GM19324 (cell line): Measurements from ENCODE around the gene NEURL1.
"Not testable (repeated sequence)": the region's sequence is repeated elsewhere in the genome, so short reads cannot be mapped to it uniquely, and the experiment has no call there.

ENCODE experiments used
- ATAC-seq: cut with Tn5 transposase; IDR thresholded peaks from one replicate; pipeline ENCODE4 v1.9.1; 2021; ENCODE audit warnings: mild to moderate bottlenecking, moderate library complexity; ENCODE audit not compliant: unreplicated experiment, low FRiP score

NEURL1 gene

GRCh38 chr10:103600325-103600724 lies 106.8 kb downstream of the NEURL1 start:
- no peak for ATAC-seq

- ATAC-seq: no peak
These were observed 107.6 kb downstream of the NEURL1 start for GRCh38 chr10:103600956-103601569.

GRCh38 chr10:103602028-103602851 lies 108.7 kb downstream of the NEURL1 start:
- ATAC-seq: no peak

GRCh38 chr10:103602852-103603155 lies 109.3 kb downstream of the NEURL1 start:
- ATAC-seq: no peak

GRCh38 chr10:103603382-103603781 lies 109.9 kb downstream of the NEURL1 start:
- ATAC-seq: no peak

GRCh38 chr10:103605359-103606096 lies 112.0 kb downstream of the NEURL1 start:
- no peak for ATAC-seq

GRCh38 chr10:103606097-103606438 lies 112.6 kb downstream of the NEURL1 start:
- ATAC-seq: not testable (repeated sequence)

GRCh38 chr10:103607051-103607450 lies 113.5 kb downstream of the NEURL1 start:
- ATAC-seq: not testable (repeated sequence)

- not testable (repeated sequence) for ATAC-seq
These were observed 114.6 kb downstream of the NEURL1 start for GRCh38 chr10:103608056-103608455.

- no peak for ATAC-seq
These were observed 116.0 kb downstream of the NEURL1 start for GRCh38 chr10:103609231-103610082.

GRCh38 chr10:103610083-103610472 lies 116.6 kb downstream of the NEURL1 start:
- no peak for ATAC-seq

- no peak for ATAC-seq
These were observed 117.5 kb downstream of the NEURL1 start for GRCh38 chr10:103610921-103611511.

- no peak for ATAC-seq
These were observed 119.2 kb downstream of the NEURL1 start for GRCh38 chr10:103612462-103613365.

GRCh38 chr10:103613616-103614015 lies 120.1 kb downstream of the NEURL1 start:
- no peak for ATAC-seq

GRCh38 chr10:103614306-103615158 lies 121.0 kb downstream of the NEURL1 start:
- ATAC-seq: no peak

- no peak for ATAC-seq
These were observed 123.4 kb downstream of the NEURL1 start for GRCh38 chr10:103616705-103617601.

GRCh38 chr10:103617602-103618385 lies 124.3 kb downstream of the NEURL1 start:
- ATAC-seq: no peak
